HL-60/S4 treated with retinoic acid at 250 ng/mL for 4 days and 3 days (cell line): ENCODE data around the gene NLRC5.
"Not testable (repeated sequence)": the region's sequence is repeated elsewhere in the genome, so short reads cannot be mapped to it uniquely, and the experiment has no call there.

Source experiments
- in situ Hi-C: fragments of 300-500 bp; cut with MboI; formaldehyde crosslinking; loops from 2 replicates; pipeline ENCODE4 v1.7.0; 2022; ENCODE audit warnings: low sequenced_read_pairs

The NLRC5 gene

DNA sequence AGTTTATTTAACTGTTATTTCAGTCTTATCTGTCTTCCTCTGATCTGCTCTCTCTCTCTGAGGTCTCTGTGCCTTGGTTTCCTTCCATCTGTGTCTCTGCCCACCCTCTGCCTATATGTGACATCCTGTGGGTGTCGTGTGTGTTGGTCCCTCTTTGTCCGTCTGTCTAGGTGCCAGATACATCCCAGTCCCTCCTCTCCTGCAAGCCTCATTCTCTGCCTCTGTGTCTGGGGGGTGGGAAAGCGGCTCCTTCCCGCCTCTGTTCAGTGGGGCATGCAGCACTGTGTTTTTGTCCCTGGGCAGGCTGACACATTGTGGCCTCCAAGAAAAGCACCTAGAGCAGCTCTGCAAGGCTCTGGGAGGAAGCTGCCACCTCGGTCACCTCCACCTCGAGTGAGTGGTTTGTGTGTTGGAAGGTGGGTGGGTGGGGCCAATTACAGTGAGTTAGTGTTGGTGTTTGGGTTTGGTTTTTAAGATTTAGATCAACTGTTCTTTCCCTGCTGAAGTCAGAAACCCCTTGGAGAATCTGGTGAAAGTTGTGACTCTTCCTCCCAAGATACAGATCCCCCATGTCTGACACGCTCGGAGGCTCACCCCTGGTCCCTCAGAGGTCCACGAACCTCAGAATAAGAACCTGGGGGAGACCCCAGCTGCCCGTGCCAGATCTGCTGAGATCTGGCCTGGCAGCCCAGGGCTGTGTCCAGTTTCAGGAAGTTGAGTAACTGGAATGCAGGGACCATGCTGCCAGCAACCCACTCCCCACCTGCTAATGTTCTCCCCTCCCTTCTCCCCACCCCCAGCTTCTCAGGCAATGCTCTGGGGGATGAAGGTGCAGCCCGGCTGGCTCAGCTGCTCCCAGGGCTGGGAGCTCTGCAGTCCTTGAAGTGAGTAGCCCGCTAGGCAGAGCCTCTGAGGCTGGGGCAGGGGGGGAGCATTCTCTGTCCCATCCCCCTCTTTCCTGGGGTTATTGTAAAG is 52.1 kb downstream of the NLRC5 start:
- in situ Hi-C loops = no loop called here

DNA sequence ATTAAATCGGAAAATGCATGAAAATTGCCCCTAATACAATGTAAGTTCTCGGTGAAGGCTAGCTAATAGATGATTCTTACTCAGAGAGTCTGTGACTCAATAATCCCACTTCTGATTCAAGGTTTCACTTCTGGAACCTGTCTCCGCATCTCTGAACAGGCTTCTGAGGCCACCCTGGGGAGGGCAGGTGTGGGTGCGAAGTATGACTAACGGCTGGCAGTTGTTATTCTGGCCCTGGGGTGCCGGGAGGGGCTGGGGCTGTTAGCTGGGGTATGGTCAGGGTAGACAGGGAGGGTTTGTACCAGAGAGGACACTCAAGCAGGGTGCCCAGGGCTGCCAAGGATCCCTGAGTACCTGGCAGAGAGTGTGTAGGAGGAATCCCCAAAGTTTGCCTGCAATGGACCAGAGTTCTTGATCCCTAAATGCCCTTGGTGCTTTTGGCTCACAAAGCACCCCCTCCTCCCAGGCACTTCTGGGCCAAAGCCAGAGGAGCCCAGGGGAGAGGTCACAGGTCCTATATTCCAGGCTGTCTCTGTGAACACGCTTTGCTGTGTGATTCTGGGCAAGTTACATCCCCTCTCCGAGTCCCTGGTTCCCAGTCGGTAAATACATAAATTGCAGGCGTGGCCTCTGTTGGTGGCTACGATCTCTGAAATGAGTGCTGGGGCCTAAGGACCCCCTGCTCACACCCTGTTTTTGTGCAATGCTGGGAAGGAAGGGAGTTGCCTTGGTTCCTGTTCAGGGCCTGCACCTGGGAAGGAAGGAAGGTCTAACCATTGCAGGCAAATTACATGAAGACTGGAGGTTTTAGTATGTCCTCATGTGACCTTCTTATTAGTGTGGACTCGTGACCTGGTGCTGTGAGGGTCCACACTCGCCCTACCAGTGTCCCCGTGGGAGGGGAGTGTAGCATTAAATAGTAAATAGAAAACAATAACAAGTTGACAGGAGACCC is 53.1 kb downstream of the NLRC5 start:
- in situ Hi-C loops = no loop called here

DNA sequence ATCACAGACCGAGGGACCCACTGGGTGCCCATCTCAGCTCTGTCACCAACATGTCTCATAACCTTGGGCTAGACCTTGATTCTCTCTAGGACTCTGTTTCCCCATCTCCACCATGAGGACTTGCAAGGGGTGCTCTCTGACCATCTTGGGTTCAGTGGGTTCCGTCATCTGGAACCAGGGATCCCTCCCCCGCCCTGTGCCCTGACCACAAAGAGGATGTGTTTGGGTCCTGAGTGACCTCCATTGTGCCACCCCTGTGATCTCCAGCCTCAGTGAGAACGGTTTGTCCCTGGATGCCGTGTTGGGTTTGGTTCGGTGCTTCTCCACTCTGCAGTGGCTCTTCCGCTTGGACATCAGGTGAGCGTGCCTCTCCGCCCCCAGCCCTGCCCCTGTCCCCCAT is 53.9 kb downstream of the NLRC5 start:
- in situ Hi-C loops = no loop called here

DNA sequence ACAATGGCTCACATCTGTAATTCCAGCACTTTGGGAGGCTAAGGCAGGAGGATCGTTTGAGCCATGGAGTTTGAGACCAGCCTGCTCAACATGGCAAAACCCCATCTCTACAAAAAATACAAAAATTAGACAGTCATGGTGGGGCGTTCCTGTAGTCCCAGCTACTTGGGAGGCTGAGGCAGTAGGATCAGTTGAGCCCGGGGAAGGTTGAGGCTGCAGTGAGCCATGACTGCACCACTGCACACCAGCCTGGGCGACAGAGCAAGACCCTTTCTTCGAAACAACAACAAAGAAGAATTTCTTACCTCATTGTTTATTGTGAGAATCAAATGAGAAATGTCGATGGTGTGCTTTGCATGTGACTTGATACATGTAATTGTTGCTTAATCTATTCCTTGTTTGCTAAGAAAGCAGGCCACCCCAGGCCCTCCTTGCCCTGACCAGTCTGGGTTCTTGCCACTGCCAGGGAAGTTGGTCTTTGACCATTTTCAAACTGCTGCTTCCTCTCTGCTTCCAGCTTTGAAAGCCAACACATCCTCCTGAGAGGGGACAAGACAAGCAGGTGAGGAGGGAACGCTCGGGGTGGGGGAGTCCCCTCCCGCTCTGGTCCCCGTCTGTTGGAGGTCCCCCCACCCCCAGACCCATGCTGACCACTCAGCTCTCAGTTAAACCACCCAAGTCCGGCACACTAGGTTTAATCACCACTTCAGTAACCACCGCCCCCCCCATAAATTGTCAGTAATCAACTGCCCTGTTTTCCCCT is 55.8 kb downstream of the NLRC5 start:
- in situ Hi-C loops = no loop called here

DNA sequence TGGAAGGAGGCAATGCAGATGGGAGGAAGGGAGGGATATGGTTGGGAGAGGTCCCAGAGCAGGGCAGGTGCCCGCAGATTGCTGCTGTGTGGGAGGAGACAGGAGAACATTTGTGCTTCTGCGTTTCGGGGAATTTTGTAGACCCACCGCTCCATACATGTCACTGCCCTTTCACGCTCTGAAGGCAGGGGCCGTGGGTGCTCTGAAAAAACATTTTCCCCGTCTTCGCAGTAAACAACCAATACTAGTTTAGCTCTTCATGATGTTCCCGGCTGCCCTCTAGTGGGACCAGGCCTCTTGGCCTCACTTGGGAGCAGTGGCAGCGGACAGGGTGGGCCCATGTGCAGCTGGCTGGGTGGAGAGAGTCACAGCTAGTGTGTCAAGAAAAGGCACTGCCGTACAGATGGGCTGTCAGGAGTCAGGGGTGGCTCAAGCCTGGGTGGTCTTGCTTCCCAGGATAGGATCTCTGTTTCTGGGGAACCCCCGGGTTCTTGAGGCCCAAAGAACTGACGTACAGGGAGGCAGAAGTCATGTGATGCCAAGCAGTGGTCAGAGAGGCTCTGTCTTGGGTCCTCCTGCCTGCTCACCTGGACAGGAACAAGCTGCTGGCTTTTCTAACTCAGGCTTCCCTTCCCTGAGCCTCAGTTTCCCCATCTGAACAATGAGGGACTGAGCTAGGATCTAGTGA is 56.5 kb downstream of the NLRC5 start:
- in situ Hi-C loops = no loop called here

DNA sequence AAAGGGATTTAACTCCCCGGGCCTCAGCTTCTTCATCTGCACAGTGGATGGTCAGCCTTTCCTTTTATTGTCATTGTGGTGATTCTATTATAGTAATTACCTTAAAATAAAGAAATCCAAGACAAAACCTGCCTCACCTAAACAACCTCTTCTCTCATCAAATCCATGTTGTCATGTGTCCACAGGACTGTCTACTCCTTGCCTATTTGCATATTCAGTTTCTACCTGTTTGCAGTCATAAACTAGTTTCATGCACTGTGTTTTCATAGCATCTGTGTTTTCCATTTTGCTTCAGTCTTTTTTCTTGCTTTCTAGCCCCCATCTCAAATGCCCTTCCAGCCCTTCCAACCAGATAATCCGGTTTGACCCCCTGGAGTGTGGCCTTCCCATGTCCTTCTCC is 58.7 kb downstream of the NLRC5 start:
- in situ Hi-C loops = no loop called here

DNA sequence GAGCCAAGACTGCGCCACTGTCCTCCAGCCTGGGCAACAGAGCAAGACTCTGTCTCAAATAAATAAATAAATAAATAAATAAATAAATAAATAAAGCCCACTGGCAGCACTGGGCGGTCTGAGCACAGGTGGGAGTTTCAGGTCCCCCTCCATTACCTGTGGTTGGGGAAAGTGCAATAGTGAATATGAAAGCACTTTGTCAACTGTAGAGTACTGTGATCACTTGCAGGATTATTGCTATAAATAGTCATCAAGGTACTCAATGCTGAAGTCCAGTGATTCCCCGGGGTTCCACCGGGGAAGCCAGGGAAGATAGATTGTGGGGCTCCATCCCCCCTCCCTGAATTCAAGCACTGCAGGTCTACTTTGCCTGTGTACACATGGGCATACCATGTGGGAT is 60.3 kb downstream of the NLRC5 start:
- in situ Hi-C loops = no loop called here

DNA sequence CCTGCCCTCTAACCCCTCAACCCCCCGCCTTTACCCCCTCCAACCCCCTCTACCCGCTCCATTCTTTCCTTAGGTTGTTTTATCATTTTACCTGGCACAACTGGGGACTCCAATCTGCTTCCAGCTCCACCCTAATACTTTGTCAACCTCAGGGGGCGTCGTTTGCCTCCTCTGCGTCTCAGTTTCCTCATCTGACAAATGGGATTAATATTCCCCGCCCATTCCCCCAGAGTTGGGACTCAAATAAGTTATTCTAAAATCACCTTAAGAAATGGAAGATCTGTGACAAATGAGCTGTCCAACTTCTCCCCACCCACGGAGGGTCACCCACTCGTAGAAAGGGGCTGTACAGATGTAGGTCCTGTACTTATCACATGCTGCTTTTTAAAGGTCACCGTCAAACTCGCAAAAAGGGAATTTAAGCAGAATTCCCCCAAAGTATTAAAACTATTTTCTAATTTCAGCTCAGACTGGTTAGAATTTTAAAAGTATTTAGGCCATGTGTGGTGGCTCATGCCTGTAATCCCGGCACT is 62.4 kb downstream of the NLRC5 start:
- in situ Hi-C loops = no loop called here

DNA sequence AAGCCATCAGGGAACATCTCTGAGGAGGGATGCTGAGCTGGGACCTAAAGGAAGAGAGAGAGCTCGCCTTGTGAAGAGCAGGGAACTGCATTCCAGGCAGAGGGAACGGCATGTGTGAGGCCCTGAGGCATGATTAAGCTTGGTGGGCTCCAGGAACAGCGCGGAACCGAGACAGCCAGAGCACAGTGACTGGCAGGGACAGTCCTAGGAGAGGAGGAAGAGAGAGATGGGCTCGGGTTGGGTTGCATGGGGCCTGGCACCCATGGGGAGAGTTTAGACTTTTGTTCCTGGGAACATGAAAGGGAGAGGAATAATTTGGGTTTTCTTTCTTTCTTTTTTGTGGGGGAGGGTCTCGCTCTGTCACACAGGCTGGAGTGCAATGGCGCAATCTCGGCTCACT is 63.8 kb downstream of the NLRC5 start:
- in situ Hi-C loops = no loop called here

DNA sequence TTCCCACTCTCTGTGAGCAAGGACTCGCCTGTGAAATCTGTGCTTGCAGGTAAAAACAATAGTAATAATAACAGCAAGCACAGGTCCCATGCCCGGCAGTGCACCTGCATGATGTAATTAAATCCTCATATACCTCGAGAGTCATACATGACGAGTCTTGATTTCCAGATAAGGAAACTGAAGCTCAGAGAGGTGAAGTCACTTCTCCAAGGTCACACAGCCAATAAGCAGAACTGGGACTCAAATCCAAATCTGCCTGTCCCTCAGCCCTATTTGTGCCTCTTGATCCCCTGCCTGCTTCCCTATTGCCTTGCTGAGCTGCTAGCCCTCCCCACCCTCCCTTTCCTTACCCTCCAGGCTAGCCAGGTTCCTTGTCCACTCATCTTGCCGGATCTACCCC is 65.0 kb downstream of the NLRC5 start:
- in situ Hi-C loops = no loop called here

DNA sequence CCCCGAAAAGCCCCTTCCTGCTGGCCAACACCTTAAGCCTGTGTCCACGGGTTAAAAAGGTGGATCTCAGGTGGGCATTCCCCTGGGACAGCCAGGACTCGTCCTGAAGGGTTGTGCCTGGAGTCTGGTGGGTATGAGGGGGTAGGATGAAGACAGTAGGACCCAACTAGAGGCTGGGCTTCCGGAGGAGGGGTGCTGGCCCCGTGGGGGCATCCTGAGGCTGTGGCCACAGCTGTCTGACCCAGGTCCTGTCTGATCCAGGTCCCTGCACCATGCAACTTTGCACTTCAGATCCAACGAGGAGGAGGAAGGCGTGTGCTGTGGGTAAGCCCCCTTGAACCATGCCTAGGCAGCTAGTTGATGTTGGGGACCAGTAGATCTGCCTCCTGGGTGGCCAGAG is 65.4 kb downstream of the NLRC5 start:
- in situ Hi-C loops = no loop called here

DNA sequence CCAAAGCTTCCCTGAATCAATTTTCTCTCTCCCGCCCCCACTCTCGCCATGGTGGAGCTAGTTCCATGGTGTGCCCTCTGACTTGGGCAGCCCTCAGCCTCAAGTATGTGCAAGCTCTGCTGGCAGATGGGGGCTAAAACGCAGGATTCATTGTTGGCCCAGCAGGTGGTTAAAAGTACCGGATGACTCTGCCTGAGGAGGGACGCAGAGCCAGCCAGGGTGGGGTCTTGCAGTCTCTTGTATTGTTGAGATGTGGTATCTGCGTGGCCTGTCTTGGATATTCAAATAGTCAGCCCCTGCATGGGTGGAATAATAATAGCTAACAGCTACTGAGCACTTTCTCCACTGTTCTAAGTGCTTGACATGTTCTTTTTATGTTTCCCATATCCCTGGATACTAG is 66.3 kb downstream of the NLRC5 start:
- in situ Hi-C loops = no loop called here

DNA sequence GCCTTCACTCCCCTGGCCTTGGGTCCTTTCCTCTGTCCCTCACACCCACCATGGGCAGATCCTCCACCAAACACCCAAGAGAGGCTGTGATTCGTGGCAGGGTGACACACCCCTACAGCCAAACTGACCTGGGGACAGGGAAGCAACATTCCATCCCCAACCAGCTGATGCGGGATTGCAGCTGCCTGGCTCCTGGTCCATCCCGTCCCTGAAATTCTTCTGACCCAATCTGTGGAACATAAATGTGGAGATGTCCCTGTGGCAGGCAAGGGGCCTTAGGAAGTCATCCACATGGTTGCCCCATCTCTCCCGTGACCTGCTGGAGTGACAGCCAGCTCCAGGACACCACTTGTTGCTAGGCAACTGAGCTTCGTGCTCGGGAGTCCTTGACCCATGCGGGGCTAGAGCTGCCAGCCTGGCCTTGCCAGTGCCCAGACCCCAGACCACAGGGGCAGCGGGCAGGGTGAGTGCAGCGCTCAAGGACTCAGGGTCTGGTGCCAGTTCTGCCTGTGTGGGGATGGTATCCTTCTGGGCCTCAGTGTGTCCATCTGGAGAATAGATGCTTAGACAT is 69.0 kb downstream of the NLRC5 start:
- in situ Hi-C loops = no loop called here

DNA sequence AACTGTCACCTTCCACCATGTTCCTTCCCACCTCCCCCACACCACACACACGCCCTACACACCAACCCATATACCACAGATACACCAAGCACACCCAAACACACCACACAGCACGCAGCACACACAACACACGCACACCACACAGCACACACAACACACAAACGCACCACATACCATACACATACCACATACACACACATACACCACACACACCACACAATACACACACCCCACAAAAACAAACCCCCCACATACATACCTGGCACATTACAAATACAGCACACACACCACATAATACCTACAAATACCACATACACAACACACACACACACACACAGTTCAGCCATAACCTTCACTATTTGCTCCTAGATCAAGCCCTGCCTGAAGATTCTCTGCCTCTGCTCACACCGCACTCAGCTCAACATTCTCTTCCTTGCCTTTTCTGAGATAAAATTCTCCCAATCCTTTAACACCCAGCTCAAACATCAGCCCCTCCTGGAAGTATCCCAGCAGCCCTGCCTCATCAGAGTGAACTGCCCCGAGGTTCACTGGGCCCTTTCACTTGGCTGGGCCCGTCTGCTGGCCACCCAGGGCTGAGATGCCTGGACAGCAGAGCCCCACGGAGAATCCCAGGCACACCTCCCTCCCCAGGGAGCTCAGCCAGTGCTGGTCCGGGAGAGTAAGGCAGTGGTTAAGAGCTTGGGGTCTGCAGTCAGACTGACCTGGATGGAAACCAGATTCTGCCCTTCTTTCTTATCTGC is 71.1 kb downstream of the NLRC5 start:
- in situ Hi-C loops = no loop called here

DNA sequence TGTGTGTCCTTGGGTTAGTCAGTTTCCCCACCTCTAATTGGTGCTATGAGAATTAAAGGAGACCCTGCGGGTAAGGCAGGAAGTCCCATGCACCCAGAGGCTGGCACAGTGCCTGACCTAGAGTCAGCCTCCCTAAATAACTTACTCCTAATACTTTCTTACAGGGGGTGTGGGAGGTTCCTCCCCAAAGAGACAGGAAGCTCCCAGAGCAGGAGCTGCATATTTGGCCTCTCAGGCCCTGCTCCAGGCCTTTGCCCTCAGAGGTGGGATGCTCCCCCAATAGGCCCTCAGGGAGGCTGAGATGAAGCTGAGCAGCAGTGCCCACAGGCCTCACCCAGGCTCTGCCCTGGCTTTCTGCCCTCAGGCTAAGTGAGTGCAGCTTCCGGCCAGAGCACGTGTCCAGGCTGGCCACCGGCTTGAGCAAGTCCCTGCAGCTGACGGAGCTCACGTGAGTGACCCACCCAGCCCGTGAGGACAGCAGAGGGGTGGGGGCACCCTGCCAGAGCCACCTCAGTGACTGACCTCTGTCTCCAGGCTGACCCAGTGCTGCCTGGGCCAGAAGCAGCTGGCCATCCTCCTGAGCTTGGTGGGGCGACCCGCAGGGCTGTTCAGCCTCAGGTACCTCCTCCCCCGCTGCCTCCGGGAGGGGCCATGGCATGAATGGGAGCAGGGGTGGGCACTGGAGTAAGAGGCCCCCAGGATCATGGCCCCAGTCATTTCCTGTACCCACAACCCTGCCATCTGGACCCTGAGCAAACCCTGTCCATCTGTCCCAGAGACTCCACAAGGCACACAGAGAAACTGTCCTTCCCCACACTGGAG is 71.9 kb downstream of the NLRC5 start:
- in situ Hi-C loops = no loop called here

DNA sequence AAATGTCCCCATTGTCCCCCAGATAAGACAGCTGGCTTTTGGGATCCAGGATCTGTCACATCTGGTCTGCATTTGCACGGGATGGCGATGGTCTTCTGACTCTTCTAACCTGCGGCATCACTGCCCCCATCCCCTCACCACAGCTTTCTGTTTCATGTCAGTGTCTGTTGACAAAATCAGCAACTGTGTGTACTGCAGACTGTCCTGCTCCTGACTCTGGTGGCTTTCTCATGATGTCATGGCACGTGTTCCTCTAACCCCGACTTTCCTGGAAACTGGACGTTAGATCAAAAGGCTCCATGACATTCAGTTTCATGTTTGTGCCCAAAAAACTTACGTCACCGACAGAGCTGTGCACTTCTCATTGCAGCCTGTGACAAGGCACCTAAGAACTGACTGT is 73.0 kb downstream of the NLRC5 start:
- in situ Hi-C loops = no loop called here

DNA sequence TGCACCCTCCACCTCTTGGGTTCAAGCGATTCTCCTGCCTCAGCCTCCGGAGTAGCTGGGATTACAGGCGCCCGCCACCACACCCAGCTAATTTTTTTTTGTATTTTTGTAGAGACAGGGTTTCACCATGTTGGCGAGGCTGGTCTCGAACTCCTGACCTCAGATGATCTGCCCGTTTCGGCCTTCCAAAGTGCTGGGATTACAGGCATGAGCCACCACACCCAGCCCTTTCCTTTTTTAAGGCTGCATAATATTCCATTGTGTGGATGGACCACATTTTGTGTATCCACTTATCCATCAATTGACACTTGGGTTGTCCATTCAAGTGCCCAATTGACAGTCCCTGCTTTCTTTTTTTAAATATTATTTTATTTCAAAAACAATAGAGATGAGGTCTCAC is 73.8 kb downstream of the NLRC5 start:
- in situ Hi-C loops = not testable (repeated sequence)

DNA sequence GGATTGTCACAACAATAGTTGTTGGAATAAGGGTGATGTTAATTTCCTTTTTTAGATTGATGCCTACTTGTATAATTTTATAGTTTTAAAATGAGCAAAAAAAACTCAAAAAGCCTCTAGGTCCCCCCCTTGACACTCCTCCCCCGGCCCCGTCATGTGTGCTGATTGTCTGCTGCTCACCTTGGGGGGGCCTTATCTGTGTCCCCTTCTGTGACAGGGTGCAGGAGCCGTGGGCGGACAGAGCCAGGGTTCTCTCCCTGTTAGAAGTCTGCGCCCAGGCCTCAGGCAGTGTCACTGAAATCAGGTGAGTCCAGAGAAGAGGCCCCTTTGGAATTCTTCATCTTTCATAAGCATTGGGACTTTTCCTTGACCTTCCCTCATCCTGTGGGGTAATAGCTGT is 75.6 kb downstream of the NLRC5 start:
- in situ Hi-C loops = no loop called here
